NK-92 (cell line): ENCODE results near the gene MAP2.

ENCODE experiments used
- DNase-seq: peaks from one replicate; lab custom pipeline; 2025; ENCODE audit not compliant: unreplicated experiment; lab: John Stamatoyannopoulos, UW

Gene MAP2

GRCh38 chr2:209694748-209695147 lies 270.9 kb downstream of the MAP2 start:
- DNase-seq, result no peak

- no peak for DNase-seq
These were observed 273.2 kb downstream of the MAP2 start for GRCh38 chr2:209696836-209697711.

- DNase-seq, result no peak
These were observed 278.9 kb downstream of the MAP2 start for GRCh38 chr2:209702775-209703174.

- no peak for DNase-seq
These were observed 289.4 kb downstream of the MAP2 start for GRCh38 chr2:209713219-209713618.

GRCh38 chr2:209719034-209719433 lies 295.2 kb downstream of the MAP2 start:
- DNase-seq, result no peak

GRCh38 chr2:209721497-209721896 lies 297.6 kb downstream of the MAP2 start:
- DNase-seq, result no peak

- no peak for DNase-seq
These were observed 302.5 kb downstream of the MAP2 start for GRCh38 chr2:209726311-209726710.

GRCh38 chr2:209727077-209727476 lies 303.2 kb downstream of the MAP2 start:
- no peak for DNase-seq

GRCh38 chr2:209734805-209735204 lies 311.0 kb downstream of the MAP2 start:
- no peak for DNase-seq

- DNase-seq, result no peak
These were observed 318.1 kb downstream of the MAP2 start for GRCh38 chr2:209741953-209742352.

- no peak for DNase-seq
These were observed 329.2 kb downstream of the MAP2 start for GRCh38 chr2:209753020-209753419.

GRCh38 chr2:209757163-209757562 lies 333.3 kb downstream of the MAP2 start:
- DNase-seq, result no peak

- DNase-seq, result no peak
These were observed 337.7 kb downstream of the MAP2 start for GRCh38 chr2:209761566-209761965.

GRCh38 chr2:209762563-209762962 lies 338.7 kb downstream of the MAP2 start:
- DNase-seq, result no peak

- DNase-seq, result no peak
These were observed 339.3 kb downstream of the MAP2 start for GRCh38 chr2:209763106-209763505.

- DNase-seq, result no peak
These were observed 342.8 kb downstream of the MAP2 start for GRCh38 chr2:209766613-209767012.

GRCh38 chr2:209767316-209767715 lies 343.5 kb downstream of the MAP2 start:
- no peak for DNase-seq

- no peak for DNase-seq
These were observed 344.7 kb downstream of the MAP2 start for GRCh38 chr2:209768557-209768956.

- no peak for DNase-seq
These were observed 347.8 kb downstream of the MAP2 start, which contains the start of gene UNC80 for GRCh38 chr2:209771474-209772289. TSS of gene UNC80 (plus strand) at chr2:209771832. CDS start at chr2:209772073, 241 bp downstream.

- DNase-seq, result no peak
These were observed 348.4 kb downstream of the MAP2 start for GRCh38 chr2:209772290-209772685.

GRCh38 chr2:209773377-209773776 lies 349.5 kb downstream of the MAP2 start:
- DNase-seq, result no peak
